Neural progenitor cell (in vitro differentiated cells): ENCODE measurements around the gene SLC36A1.

Source experiments
- EZH2 ChIP-seq: fragments of 200-600 bp; sonication (generic); IDR thresholded peaks from 2 replicates; pipeline ENCODE4 v1.6.1; 2017; ENCODE audit warnings: antibody characterized with exemption, mild to moderate bottlenecking, moderate library complexity
- TF ChIP-seq, protein P1 (sequence below): fragments of 200-600 bp; sonication (generic); IDR thresholded peaks from 2 replicates; pipeline ENCODE4 v1.5.1; 2017; ENCODE audit warnings: antibody characterized with exemption, mild to moderate bottlenecking

GRCh38 chr5:151492729-151493128 lies 45.3 kb downstream of the SLC36A1 start:
- TF ChIP-seq, protein P1, sequence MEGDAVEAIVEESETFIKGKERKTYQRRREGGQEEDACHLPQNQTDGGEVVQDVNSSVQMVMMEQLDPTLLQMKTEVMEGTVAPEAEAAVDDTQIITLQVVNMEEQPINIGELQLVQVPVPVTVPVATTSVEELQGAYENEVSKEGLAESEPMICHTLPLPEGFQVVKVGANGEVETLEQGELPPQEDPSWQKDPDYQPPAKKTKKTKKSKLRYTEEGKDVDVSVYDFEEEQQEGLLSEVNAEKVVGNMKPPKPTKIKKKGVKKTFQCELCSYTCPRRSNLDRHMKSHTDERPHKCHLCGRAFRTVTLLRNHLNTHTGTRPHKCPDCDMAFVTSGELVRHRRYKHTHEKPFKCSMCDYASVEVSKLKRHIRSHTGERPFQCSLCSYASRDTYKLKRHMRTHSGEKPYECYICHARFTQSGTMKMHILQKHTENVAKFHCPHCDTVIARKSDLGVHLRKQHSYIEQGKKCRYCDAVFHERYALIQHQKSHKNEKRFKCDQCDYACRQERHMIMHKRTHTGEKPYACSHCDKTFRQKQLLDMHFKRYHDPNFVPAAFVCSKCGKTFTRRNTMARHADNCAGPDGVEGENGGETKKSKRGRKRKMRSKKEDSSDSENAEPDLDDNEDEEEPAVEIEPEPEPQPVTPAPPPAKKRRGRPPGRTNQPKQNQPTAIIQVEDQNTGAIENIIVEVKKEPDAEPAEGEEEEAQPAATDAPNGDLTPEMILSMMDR: no peak
- no peak for TF ChIP-seq EZH2
